Hepatocyte (in vitro differentiated cells): ENCODE data around the gene SNX5.

Experiments used
- EZH2 ChIP-seq: fragments of 200-600 bp; sonication (generic); IDR thresholded peaks from 2 replicates; pipeline ENCODE4 v1.6.1; 2016; ENCODE audit warnings: antibody characterized with exemption, mild to moderate bottlenecking, borderline replicate concordance
- EZH2phosphoT487 ChIP-seq: fragments of 200-600 bp; sonication (generic); IDR thresholded peaks from one replicate; pipeline ENCODE4 v1.6.1; 2018; ENCODE audit warnings: antibody characterized with exemption, mild to moderate bottlenecking, low read depth, moderate library complexity; ENCODE audit not compliant: unreplicated experiment, severe bottlenecking
- TF ChIP-seq, protein P1 (sequence below): fragments of 200-600 bp; sonication (generic); IDR thresholded peaks from 2 replicates; pipeline ENCODE4 v1.5.1; 2016; ENCODE audit warnings: antibody characterized with exemption, mild to moderate bottlenecking; ENCODE audit not compliant: poor library complexity

DNA sequence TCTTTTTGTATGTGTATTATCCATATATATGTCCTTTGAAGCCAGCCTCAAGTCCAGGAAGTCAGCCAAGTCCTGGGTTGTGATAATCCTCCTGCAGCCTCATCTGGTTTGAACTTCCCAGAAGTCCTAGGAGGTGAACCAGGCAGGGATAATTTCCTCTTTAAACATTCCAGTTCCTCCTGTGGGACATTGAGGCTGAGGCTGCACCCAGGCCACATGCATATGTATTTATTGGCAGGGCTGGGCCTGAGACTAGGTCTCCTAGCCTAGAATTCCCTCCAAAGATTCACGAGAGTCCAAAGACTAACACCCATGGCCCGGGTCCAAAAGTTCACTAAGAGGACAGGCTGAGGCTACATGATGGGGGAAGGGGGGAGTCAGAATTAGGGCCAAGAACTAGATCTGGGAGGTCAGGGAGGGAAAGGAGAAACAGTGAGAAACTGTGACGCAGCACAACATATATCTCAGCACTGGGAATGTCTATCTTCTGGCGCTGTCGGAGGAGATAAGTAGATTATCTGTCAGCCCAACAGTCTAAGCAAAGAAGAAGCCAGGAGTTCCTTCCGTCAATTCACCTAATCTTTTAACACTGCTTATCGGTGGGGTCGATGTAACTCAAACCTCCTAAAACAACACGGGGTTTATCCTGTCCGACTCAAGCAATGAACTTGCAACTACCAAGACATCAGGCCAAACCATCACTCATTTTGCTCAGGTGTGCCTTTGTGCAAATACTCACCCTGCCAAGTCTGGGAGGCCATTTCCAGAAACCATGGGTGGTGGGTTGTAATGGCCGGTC lies 43.3 kb downstream of the SNX5 start:
- TF ChIP-seq EZH2phosphoT487 (no peak), EZH2 (no peak)
- TF ChIP-seq, protein P1, sequence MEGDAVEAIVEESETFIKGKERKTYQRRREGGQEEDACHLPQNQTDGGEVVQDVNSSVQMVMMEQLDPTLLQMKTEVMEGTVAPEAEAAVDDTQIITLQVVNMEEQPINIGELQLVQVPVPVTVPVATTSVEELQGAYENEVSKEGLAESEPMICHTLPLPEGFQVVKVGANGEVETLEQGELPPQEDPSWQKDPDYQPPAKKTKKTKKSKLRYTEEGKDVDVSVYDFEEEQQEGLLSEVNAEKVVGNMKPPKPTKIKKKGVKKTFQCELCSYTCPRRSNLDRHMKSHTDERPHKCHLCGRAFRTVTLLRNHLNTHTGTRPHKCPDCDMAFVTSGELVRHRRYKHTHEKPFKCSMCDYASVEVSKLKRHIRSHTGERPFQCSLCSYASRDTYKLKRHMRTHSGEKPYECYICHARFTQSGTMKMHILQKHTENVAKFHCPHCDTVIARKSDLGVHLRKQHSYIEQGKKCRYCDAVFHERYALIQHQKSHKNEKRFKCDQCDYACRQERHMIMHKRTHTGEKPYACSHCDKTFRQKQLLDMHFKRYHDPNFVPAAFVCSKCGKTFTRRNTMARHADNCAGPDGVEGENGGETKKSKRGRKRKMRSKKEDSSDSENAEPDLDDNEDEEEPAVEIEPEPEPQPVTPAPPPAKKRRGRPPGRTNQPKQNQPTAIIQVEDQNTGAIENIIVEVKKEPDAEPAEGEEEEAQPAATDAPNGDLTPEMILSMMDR = no peak
